Measurements from ENCODE around the gene ARID1B.

ARID1B gene

GRCh38 chr6:157171801-157172200, 394.6 kb downstream of the ARID1B start:
- no peaks in the 10 kb centered on the region for H3K9me3 ChIP-seq (ENCODE audit: control insufficient read depth in 5 of 5, low read length in 5 of 5)
- peaks cover 5 to 35% (median 33%) of the 10 kb centered on the region in 5 donors for H3K36me3 ChIP-seq (ENCODE audit: control insufficient read depth in 5 of 5, insufficient read depth in 5 of 5, low read length in 5 of 5)
- H3K27me3 ChIP-seq (ENCODE audit: control insufficient read depth in 5 of 5, insufficient read depth in 4 of 5, low read length in 5 of 5), result no peaks in the 10 kb centered on the region
- no peak overlapping the region for H3K9ac ChIP-seq (ENCODE audit: low read length in 5 of 5)
- no peaks in the 10 kb centered on the region for H3K4me1 ChIP-seq (ENCODE audit: control insufficient read depth in 5 of 5, insufficient read depth in 5 of 5, low read length in 5 of 5)
- H3K27ac ChIP-seq (ENCODE audit: low read depth, low read length), result no peak overlapping the region
- H3K4me3 ChIP-seq (ENCODE audit: low read depth in 1 of 5, low read length in 5 of 5), result no peak overlapping the region

DNA sequence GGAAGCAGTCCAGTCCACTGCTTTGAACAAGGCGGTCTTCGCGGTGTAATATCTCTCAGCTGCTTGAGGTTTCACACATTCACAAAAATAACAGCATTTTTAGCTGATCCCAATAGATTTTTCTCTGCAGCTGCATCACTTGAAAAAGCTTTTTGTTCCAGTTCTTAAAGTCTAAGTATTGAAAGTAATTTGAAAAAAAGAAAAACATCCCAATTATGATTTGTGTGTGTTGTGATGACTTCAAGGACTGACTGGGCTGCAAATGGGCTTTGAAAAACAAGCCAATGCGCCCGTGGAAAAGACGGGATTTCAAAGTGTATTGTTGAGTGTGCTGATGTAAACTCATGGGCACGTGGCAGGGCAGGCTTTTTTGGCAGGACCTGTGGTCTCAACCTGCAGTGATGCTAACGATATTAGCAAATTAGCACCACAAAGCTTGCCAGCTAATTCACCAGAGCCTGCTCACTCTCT, 395.1 kb downstream of the ARID1B start:
- no peaks in the 10 kb centered on the region for H3K9me3 ChIP-seq (ENCODE audit: control insufficient read depth in 5 of 5, low read length in 5 of 5)
- no peak overlapping the region for H3K4me3 ChIP-seq (ENCODE audit: low read depth in 1 of 5, low read length in 5 of 5)
- H3K36me3 ChIP-seq (ENCODE audit: control insufficient read depth in 5 of 5, insufficient read depth in 5 of 5, low read length in 5 of 5), result peaks cover 7 to 31% (median 28%) of the 10 kb centered on the region in 5 donors
- no peaks in the 10 kb centered on the region for H3K4me1 ChIP-seq (ENCODE audit: control insufficient read depth in 5 of 5, insufficient read depth in 5 of 5, low read length in 5 of 5)
- H3K9ac ChIP-seq (ENCODE audit: low read length in 5 of 5), result no peak overlapping the region
- H3K27me3 ChIP-seq (ENCODE audit: control insufficient read depth in 5 of 5, insufficient read depth in 4 of 5, low read length in 5 of 5), result no peaks in the 10 kb centered on the region
- H3K27ac ChIP-seq (ENCODE audit: low read depth, low read length), result no peak overlapping the region

DNA sequence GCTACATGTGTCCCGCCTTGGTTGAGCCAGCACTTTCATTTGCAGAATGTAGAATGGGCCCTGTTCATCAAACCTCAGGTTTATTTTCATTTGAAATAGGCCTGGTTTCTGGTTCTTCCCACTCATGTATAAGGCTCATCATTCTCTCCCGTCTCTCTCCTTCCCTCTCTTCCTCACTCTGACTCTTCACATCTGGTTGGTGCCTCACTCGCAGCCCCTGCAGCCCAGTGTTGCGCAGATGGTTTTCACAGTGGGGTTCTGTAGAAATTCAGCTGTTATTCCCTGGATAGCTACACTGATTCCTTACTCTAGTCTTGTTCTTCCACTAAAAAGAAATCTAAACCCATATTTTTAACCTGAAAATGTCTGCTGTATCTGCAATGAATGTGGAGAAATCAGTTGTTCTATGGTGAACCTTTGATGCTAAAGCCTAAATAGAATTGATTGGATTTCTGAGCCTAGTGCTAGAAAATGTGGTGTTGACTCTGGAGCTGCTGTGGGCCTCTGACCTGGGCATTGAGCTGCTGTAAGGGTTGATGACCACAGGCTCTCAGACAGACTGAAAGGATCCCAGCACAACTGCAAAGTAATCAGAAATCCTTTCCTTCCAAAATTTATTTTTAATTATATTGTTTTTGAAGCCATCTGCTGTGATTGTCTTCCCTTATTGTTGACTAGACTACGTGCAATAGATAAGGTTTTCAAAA, 395.8 kb downstream of the ARID1B start:
- Histone ChIP-seq H3K27ac (ENCODE audit: low read depth, low read length) (no peak overlapping the region), H3K4me1 (ENCODE audit: control insufficient read depth in 5 of 5, insufficient read depth in 5 of 5, low read length in 5 of 5) (no peaks in the 10 kb centered on the region), H3K27me3 (ENCODE audit: control insufficient read depth in 5 of 5, insufficient read depth in 4 of 5, low read length in 5 of 5) (no peaks in the 10 kb centered on the region), H3K36me3 (ENCODE audit: control insufficient read depth in 5 of 5, insufficient read depth in 5 of 5, low read length in 5 of 5) (peaks cover 6 to 27% (median 21%) of the 10 kb centered on the region in 5 donors), H3K9ac (ENCODE audit: low read length in 5 of 5) (no peak overlapping the region), H3K9me3 (ENCODE audit: control insufficient read depth in 5 of 5, low read length in 5 of 5) (no peaks in the 10 kb centered on the region), H3K4me3 (ENCODE audit: low read depth in 1 of 5, low read length in 5 of 5) (no peak overlapping the region)

- Histone ChIP-seq H3K9me3 (ENCODE audit: control insufficient read depth in 5 of 5, low read length in 5 of 5) (no peaks in the 10 kb centered on the region), H3K27me3 (ENCODE audit: control insufficient read depth in 5 of 5, insufficient read depth in 4 of 5, low read length in 5 of 5) (no peaks in the 10 kb centered on the region), H3K4me3 (ENCODE audit: low read depth in 1 of 5, low read length in 5 of 5) (no peak overlapping the region), H3K9ac (ENCODE audit: low read length in 5 of 5) (no peak overlapping the region), H3K36me3 (ENCODE audit: control insufficient read depth in 5 of 5, insufficient read depth in 5 of 5, low read length in 5 of 5) (peaks cover 6 to 20% (median 15%) of the 10 kb centered on the region in 5 donors), H3K4me1 (ENCODE audit: control insufficient read depth in 5 of 5, insufficient read depth in 5 of 5, low read length in 5 of 5) (no peaks in the 10 kb centered on the region), H3K27ac (ENCODE audit: low read depth, low read length) (no peak overlapping the region)
These were observed 396.6 kb downstream of the ARID1B start for GRCh38 chr6:157173776-157174175.

GRCh38 chr6:157174731-157175130, 397.6 kb downstream of the ARID1B start:
- H3K4me1 ChIP-seq (ENCODE audit: control insufficient read depth in 5 of 5, insufficient read depth in 5 of 5, low read length in 5 of 5), result no peaks in the 10 kb centered on the region
- H3K4me3 ChIP-seq (ENCODE audit: low read depth in 1 of 5, low read length in 5 of 5), result no peak overlapping the region
- H3K27ac ChIP-seq (ENCODE audit: low read depth, low read length), result no peak overlapping the region
- no peaks in the 10 kb centered on the region for H3K9me3 ChIP-seq (ENCODE audit: control insufficient read depth in 5 of 5, low read length in 5 of 5)
- H3K27me3 ChIP-seq (ENCODE audit: control insufficient read depth in 5 of 5, insufficient read depth in 4 of 5, low read length in 5 of 5), result no peaks in the 10 kb centered on the region
- H3K36me3 ChIP-seq (ENCODE audit: control insufficient read depth in 5 of 5, insufficient read depth in 5 of 5, low read length in 5 of 5), result peaks cover 5 to 16% (median 8%) of the 10 kb centered on the region in 5 donors
- H3K9ac ChIP-seq (ENCODE audit: low read length in 5 of 5), result no peak overlapping the region

- no peak overlapping the region for H3K27ac ChIP-seq (ENCODE audit: low read depth, low read length)
- no peak overlapping the region for H3K4me3 ChIP-seq (ENCODE audit: low read depth in 1 of 5, low read length in 5 of 5)
- H3K9me3 ChIP-seq (ENCODE audit: control insufficient read depth in 5 of 5, low read length in 5 of 5), result no peaks in the 10 kb centered on the region
- H3K36me3 ChIP-seq (ENCODE audit: control insufficient read depth in 5 of 5, insufficient read depth in 5 of 5, low read length in 5 of 5), result peaks cover 6 to 30% (median 25%) of the 10 kb centered on the region in 5 donors
- no peak overlapping the region for H3K9ac ChIP-seq (ENCODE audit: low read length in 5 of 5)
- H3K4me1 ChIP-seq (ENCODE audit: control insufficient read depth in 5 of 5, insufficient read depth in 5 of 5, low read length in 5 of 5), result no peaks in the 10 kb centered on the region
- no peaks in the 10 kb centered on the region for H3K27me3 ChIP-seq (ENCODE audit: control insufficient read depth in 5 of 5, insufficient read depth in 4 of 5, low read length in 5 of 5)
These were observed 400.7 kb downstream of the ARID1B start for GRCh38 chr6:157177731-157178336.

DNA sequence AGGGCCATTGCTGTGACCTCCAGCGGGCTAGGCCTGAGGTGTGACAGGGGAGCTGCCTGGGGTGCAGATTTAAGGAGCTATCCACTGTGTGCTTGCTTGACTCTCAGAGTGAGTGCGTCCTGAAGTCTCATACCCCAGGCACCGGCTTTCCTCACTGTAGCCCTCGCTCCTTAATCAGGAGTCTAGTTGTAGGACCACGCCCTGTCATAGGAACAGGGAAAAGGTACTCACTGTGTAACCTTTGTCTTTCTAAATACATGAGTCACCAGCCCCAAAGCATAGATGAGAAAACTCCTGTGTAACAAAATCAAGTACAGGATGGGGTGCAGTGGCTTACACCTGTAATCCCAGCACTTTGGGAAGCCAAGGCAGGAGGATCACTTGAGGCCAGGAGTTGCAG, 404.5 kb downstream of the ARID1B start:
- H3K4me1 ChIP-seq (ENCODE audit: control insufficient read depth in 5 of 5, insufficient read depth in 5 of 5, low read length in 5 of 5), result peaks cover 0 to 5% (median 3%) of the 10 kb centered on the region in 5 donors
- no peak overlapping the region for H3K27ac ChIP-seq (ENCODE audit: low read depth, low read length)
- no peaks in the 10 kb centered on the region for H3K27me3 ChIP-seq (ENCODE audit: control insufficient read depth in 5 of 5, insufficient read depth in 4 of 5, low read length in 5 of 5)
- no peaks in the 10 kb centered on the region for H3K9me3 ChIP-seq (ENCODE audit: control insufficient read depth in 5 of 5, low read length in 5 of 5)
- no peak overlapping the region for H3K4me3 ChIP-seq (ENCODE audit: low read depth in 1 of 5, low read length in 5 of 5)
- peaks cover 12 to 60% (median 48%) of the 10 kb centered on the region in 5 donors for H3K36me3 ChIP-seq (ENCODE audit: control insufficient read depth in 5 of 5, insufficient read depth in 5 of 5, low read length in 5 of 5)
- H3K9ac ChIP-seq (ENCODE audit: low read length in 5 of 5), result no peak overlapping the region

DNA sequence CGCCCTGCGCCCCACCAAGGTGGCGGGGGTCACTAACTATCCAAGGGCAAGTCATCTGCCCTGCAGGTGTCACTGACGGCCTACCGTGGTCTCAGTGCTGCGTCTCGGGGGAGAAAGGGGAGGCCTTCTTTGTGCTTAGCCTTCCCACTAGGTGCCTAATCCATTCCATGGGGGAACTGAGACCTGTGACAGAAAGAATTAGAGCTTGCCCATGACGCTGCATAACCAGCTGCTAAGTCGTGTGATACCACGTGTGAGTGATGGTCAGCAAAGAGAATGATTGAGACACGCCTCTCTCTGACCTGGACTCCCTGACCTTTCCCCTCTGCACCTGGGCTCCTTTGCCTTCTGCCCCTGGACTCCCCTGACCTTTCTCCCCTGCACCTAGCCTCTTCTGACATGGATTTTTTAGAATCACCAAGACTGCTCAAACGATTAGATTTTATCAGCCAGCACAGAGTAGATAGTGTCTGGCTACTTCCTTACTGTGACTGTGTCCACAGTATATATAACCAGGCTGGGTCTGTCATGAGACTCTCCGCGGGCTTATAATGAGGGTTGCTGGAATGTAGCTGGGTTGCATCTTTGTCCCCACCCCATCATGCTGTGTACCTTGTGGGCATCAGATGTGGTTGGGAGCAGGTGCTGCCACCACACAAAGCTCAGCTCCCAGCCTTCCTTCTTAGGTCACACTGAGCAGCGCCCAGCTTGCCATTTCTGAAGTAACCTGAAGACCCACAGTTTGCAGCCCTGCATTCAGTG, 405.5 kb downstream of the ARID1B start:
- Histone ChIP-seq H3K9me3 (ENCODE audit: control insufficient read depth in 5 of 5, low read length in 5 of 5) (no peaks in the 10 kb centered on the region), H3K27ac (ENCODE audit: low read depth, low read length) (no peak overlapping the region), H3K4me1 (ENCODE audit: control insufficient read depth in 5 of 5, insufficient read depth in 5 of 5, low read length in 5 of 5) (peaks cover 0 to 12% (median 3%) of the 10 kb centered on the region in 5 donors), H3K4me3 (ENCODE audit: low read depth in 1 of 5, low read length in 5 of 5) (no peak overlapping the region), H3K36me3 (ENCODE audit: control insufficient read depth in 5 of 5, insufficient read depth in 5 of 5, low read length in 5 of 5) (peaks cover 6 to 69% (median 56%) of the 10 kb centered on the region in 5 donors), H3K9ac (ENCODE audit: low read length in 5 of 5) (no peak overlapping the region), H3K27me3 (ENCODE audit: control insufficient read depth in 5 of 5, insufficient read depth in 4 of 5, low read length in 5 of 5) (no peaks in the 10 kb centered on the region)

GRCh38 chr6:157184202-157185015, 407.2 kb downstream of the ARID1B start:
- Histone ChIP-seq H3K36me3 (ENCODE audit: control insufficient read depth in 5 of 5, insufficient read depth in 5 of 5, low read length in 5 of 5) (peaks cover 6 to 73% (median 57%) of the 10 kb centered on the region in 5 donors), H3K9me3 (ENCODE audit: control insufficient read depth in 5 of 5, low read length in 5 of 5) (no peaks in the 10 kb centered on the region), H3K27me3 (ENCODE audit: control insufficient read depth in 5 of 5, insufficient read depth in 4 of 5, low read length in 5 of 5) (no peaks in the 10 kb centered on the region), H3K9ac (ENCODE audit: low read length in 5 of 5) (peak overlapping the region in 2 of 5 donors; percentile 13 to 49), H3K27ac (ENCODE audit: low read depth, low read length) (no peak overlapping the region), H3K4me3 (ENCODE audit: low read depth in 1 of 5, low read length in 5 of 5) (peak overlapping the region in 4 of 5 donors; percentile 36 to 61 (median 42)), H3K4me1 (ENCODE audit: control insufficient read depth in 5 of 5, insufficient read depth in 5 of 5, low read length in 5 of 5) (peaks cover 0 to 14% (median 4%) of the 10 kb centered on the region in 5 donors)

Data from subcutaneous abdominal adipose tissue (tissue), 5 donors.